Endothelial cell of umbilical vein (primary cell): ENCODE measurements around the gene EPHA8. TPM values are rescaled to one million over a fixed set of nuclear protein-coding genes. Genes with fewer than 3 reads are reported as not detected.

ENCODE experiments used
- Bru-seq: library from RNA; stranded (reverse); fragments of 400-500 nt; gene quantifications from one replicate; lab custom pipeline; 2021; lab: Mats Ljungman, UMichigan
- BruChase-seq, 2 experiments: library from RNA; stranded (reverse); fragments of 400-500 nt; gene quantifications; one replicate each; lab custom pipeline; 2021; lab: Mats Ljungman, UMichigan
- BruUV-seq: library from RNA; stranded (reverse); fragments of 400-500 nt; replicated peaks from 2 replicates; lab custom pipeline; 2021; lab: Mats Ljungman, UMichigan
- CTCF ChIA-PET: fragments of 300-600, 350-600 bp; sonication (Branson Sonifier 250); formaldehyde crosslinking; loops from one replicate; lab custom pipeline; 2021; ENCODE audit warnings: antibody characterized with exemption, inconsistent platforms; lab: Charles Lee
- POLR2A ChIA-PET: fragments of 300-600, 350-600 bp; sonication (Branson Sonifier 250); formaldehyde crosslinking; loops from one replicate; lab custom pipeline; 2021; ENCODE audit warnings: antibody characterized with exemption, inconsistent platforms; lab: Charles Lee
- DNase-seq: peaks from one replicate; pipeline ENCODE4 v3.0.0-alpha.2; 2011; ENCODE audit warnings: low read depth, low spot score
- FAIRE-seq: peaks from 2 replicates; lab custom pipeline; 2011; peaks lifted over from hg19 to GRCh38; lab: Jason Lieb, UNC
- H2AFZ ChIP-seq: 2 replicates; pipeline ENCODE4 v1.6.0; 2012; ENCODE audit warnings: low read depth, low read length, control low read depth, inconsistent platforms
- H3K27ac ChIP-seq: 2 replicates; pipeline ENCODE4 v1.5.1; 2011; ENCODE audit warnings: low read depth, mild to moderate bottlenecking, control low read depth, low read length, moderate library complexity; ENCODE audit not compliant: insufficient read depth
- H3K27me3 ChIP-seq, 2 experiments: 2 replicates each; pipeline versions ENCODE4 v1.6.0 to v1.6.1; 2011; ENCODE audit warnings: low read length in 2 of 2, mixed read lengths in 1 of 2; ENCODE audit not compliant: control insufficient read depth in 2 of 2, insufficient read depth in 2 of 2
- H3K36me3 ChIP-seq, 2 experiments: 2 replicates in 1 of 2; 3 replicates in 1 of 2; pipeline ENCODE4 v1.5.1; 2011; ENCODE audit warnings: low read length in 2 of 2, mild to moderate bottlenecking in 1 of 2, moderate library complexity in 1 of 2; ENCODE audit not compliant: control insufficient read depth in 2 of 2, insufficient read depth in 2 of 2; ENCODE audit errors: extremely low read depth in 1 of 2
- H3K4me1 ChIP-seq: 3 replicates; pipeline ENCODE4 v1.5.1; 2011; ENCODE audit warnings: mild to moderate bottlenecking, low read length; ENCODE audit not compliant: control insufficient read depth, insufficient read depth; ENCODE audit errors: extremely low read depth
- H3K4me2 ChIP-seq: 2 replicates; pipeline ENCODE4 v1.6.1; 2011; ENCODE audit warnings: low read length, control low read depth, mixed read lengths; ENCODE audit not compliant: insufficient read depth
- H3K4me3 ChIP-seq, 3 experiments: fragments of 200-600 bp in 1 of 3; sonication (generic), shearing (Covaris generic) in 1 of 3; replicated peaks in 1 of 3; 2 replicates each; pipeline ENCODE4 v1.5.1; 2011 to 2016; ENCODE audit warnings: control low read depth in 3 of 3, low read length in 3 of 3, mild to moderate bottlenecking in 2 of 3, inconsistent platforms in 1 of 3, low read depth in 1 of 3, moderate library complexity in 1 of 3; ENCODE audit not compliant: insufficient read depth in 1 of 3
- H3K79me2 ChIP-seq: 2 replicates; pipeline ENCODE4 v1.6.0; 2012; ENCODE audit warnings: low read length, inconsistent platforms; ENCODE audit not compliant: control insufficient read depth, insufficient read depth
- H3K9ac ChIP-seq: replicated peaks from 2 replicates; pipeline ENCODE3; 2011; ENCODE audit warnings: low read length, control low read depth; ENCODE audit not compliant: insufficient read depth; ENCODE audit errors: extremely low read depth
- H3K9me1 ChIP-seq: replicated peaks from 3 replicates; pipeline ENCODE4 v1.6.0; 2011; ENCODE audit warnings: mild to moderate bottlenecking, low read length; ENCODE audit not compliant: control insufficient read depth, insufficient read depth; ENCODE audit errors: extremely low read depth
- H3K9me3 ChIP-seq: replicated peaks from 2 replicates; pipeline ENCODE4 v1.5.1; 2012; ENCODE audit warnings: low read length, inconsistent platforms; ENCODE audit not compliant: control insufficient read depth, insufficient read depth
- H4K20me1 ChIP-seq: replicated peaks from 2 replicates; pipeline ENCODE3; 2011; ENCODE audit warnings: mild to moderate bottlenecking, low read length; ENCODE audit not compliant: control insufficient read depth, insufficient read depth; ENCODE audit errors: extremely low read depth
- CTCF ChIP-seq, 2 donors: IDR thresholded peaks; 1 replicate in 1 of 2; 2 replicates in 1 of 2; pipeline ENCODE4 v1.5.1; 2011; ENCODE audit warnings: low read length in 2 of 2, mild to moderate bottlenecking in 2 of 2, moderate library complexity in 2 of 2, control low read depth in 1 of 2, inconsistent platforms in 1 of 2, low read depth in 1 of 2; ENCODE audit not compliant: insufficient read depth in 1 of 2; ENCODE audit errors: extremely low read depth in 1 of 2
- EZH2 ChIP-seq: IDR thresholded peaks from 2 replicates; pipeline ENCODE4 v1.6.1; 2012; ENCODE audit warnings: borderline replicate concordance, low read depth, mild to moderate bottlenecking, moderate library complexity, low read length, inconsistent platforms; ENCODE audit not compliant: severe bottlenecking
- FOS ChIP-seq: IDR thresholded peaks from 2 replicates; pipeline ENCODE4 v1.6.1; 2011; ENCODE audit warnings: mild to moderate bottlenecking, low read length, moderate library complexity, borderline replicate concordance; ENCODE audit not compliant: insufficient read depth
- GATA2 ChIP-seq: IDR thresholded peaks from 2 replicates; pipeline ENCODE4 v1.7.0; 2011; ENCODE audit warnings: low read depth, mild to moderate bottlenecking, moderate library complexity, mixed read lengths, low read length; ENCODE audit not compliant: insufficient read length, insufficient read depth
- JUN ChIP-seq: IDR thresholded peaks from 2 replicates; pipeline ENCODE4 v1.6.1; 2011; ENCODE audit warnings: borderline replicate concordance, low read depth; ENCODE audit not compliant: insufficient read length, insufficient read depth
- MAX ChIP-seq: IDR thresholded peaks from 2 replicates; pipeline ENCODE4 v1.6.1; 2011; ENCODE audit not compliant: insufficient read depth, insufficient read length
- MYC ChIP-seq: IDR thresholded peaks from one replicate; pipeline ENCODE4 v1.6.1; 2011; ENCODE audit warnings: mild to moderate bottlenecking, low read depth, low read length
- POLR2A ChIP-seq: IDR thresholded peaks from 2 replicates; pipeline ENCODE4 v1.6.1; 2012; ENCODE audit warnings: low read depth, mild to moderate bottlenecking, control low read depth, low read length
- POLR2AphosphoS5 ChIP-seq: IDR thresholded peaks from 2 replicates; pipeline ENCODE4 v1.6.1; 2012; ENCODE audit warnings: low read depth, mild to moderate bottlenecking, control low read depth, low read length, moderate library complexity; ENCODE audit not compliant: insufficient read depth
- dilution Hi-C: fragments of 300-500 bp; cut with MboI; formaldehyde crosslinking; loops from one replicate; pipeline ENCODE4 v1.15.0; 2019; ENCODE audit warnings: low sequenced_read_pairs; ENCODE audit not compliant: extremely low pct_ligation_motif_present
- intact Hi-C: fragments of 100-400 bp; cut with micrococcal nuclease; formaldehyde crosslinking; loops from one replicate; pipeline ENCODE4 v1.10.0; 2022
- long read RNA-seq: library from polyadenylated mRNA; stranded (forward); transcript quantifications from one replicate; pipeline ENCODE4 v2.0.0, GENCODE V29; 2021
- polyA minus RNA-seq, 3 experiments: library from RNA; depleted of rRNA, polyadenylated mRNA; stranded (reverse); fragments of >200 nt; gene quantifications; 1 replicate in 1 of 3; 2 replicates in 2 of 3; pipeline ENCODE4 v1.2.3, GENCODE V29; 2011
- polyA plus RNA-seq, 4 experiments: library from polyadenylated mRNA; depleted of rRNA in 3 of 4; stranded (reverse) in 3 of 4; unstranded in 1 of 4; fragments of >200 nt; gene quantifications; 2 replicates each; pipeline versions ENCODE4 v1.2.1 to v1.2.3, GENCODE V29; 2011 to 2012; ENCODE audit warnings: missing spikeins in 1 of 4
- total RNA-seq: library from RNA; stranded (reverse); gene quantifications from 2 replicates; pipeline ENCODE4 v1.2.3, GENCODE V29; 2021

EPHA8 gene
- total RNA-seq: not detected in 2 replicates
- polyA plus RNA-seq: not detected in 2 replicates
- polyA plus RNA-seq (2011; cell fraction: cytosol; rRNA removed): not detected in 2 replicates
- polyA plus RNA-seq (2011; cell fraction: nucleus; rRNA removed): not detected in 2 replicates
- polyA plus RNA-seq (2012): not detected in 2 replicates
- polyA minus RNA-seq: not detected in 2 replicates
- not detected for polyA minus RNA-seq (2011; cell fraction: cytosol; rRNA and poly(A)+ RNA removed)
- polyA minus RNA-seq (2011; cell fraction: nucleus; rRNA and poly(A)+ RNA removed): not detected in 2 replicates
- not detected for Bru-seq, nascent RNA
- BruChase-seq, experiment 1, labeled RNA remaining after a 6-hour chase: percentile 3 among the genes with signal in this experiment
- BruChase-seq, experiment 2, labeled RNA remaining after a 2-hour chase: not detected
- long read RNA-seq: 0 reads

GRCh38 chr1:22562584-22563583, at the start of gene EPHA8:
Gene EPHA8 (plus strand): TSS chr1:22563489. CDS start chr1:22563636, 147 bp downstream.
- H3K4me2 ChIP-seq: no peak within 1 kb of the TSS
- H3K27ac ChIP-seq: no peak within 1 kb of the TSS
- H3K9me1 ChIP-seq: no peaks in the 10 kb centered on the region
- no peak for TF ChIP-seq MYC
- TF ChIP-seq EZH2: peak; percentile 87
- ChIA-PET POLR2A (no interaction called here), CTCF (no interaction called here)
- no peaks in the 10 kb centered on the region for H3K36me3 ChIP-seq
- H4K20me1 ChIP-seq: no peaks in the 10 kb centered on the region
- dilution Hi-C loops: no loop called here
- H3K9ac ChIP-seq: no peak within 1 kb of the TSS
- H2AFZ ChIP-seq: no peak within 1 kb of the TSS
- H3K4me3 ChIP-seq: no peak within 1 kb of the TSS
- no peaks in the 10 kb centered on the region for H3K9me3 ChIP-seq
- H3K4me1 ChIP-seq: no peaks in the 10 kb centered on the region
- no TSS peak for BruUV-seq
- H3K27me3 ChIP-seq: peaks cover 35 to 51% of the 10 kb centered on the region in 2 experiments
- DNase-seq: no peak
- H3K79me2 ChIP-seq: no peaks in the 10 kb centered on the region
- no peak for FAIRE-seq
- intact Hi-C loops: loop anchor here (10.0 kb wide), 1 partner anchor 138 kb away; no protein-coding TSS in a partner anchor

- no peaks in the 10 kb centered on the region for H4K20me1 ChIP-seq
- H3K27me3 ChIP-seq: no peaks in the 10 kb centered on the region
- H3K79me2 ChIP-seq: no peaks in the 10 kb centered on the region
- no peak overlapping the region for H3K9ac ChIP-seq
- POLR2A ChIA-PET: no interaction called here
- DNase-seq: no peak
- H3K4me2 ChIP-seq: no peak overlapping the region
- no peak overlapping the region for H2AFZ ChIP-seq
- H3K4me1 ChIP-seq: no peaks in the 10 kb centered on the region
- H3K4me3 ChIP-seq: no peak overlapping the region
- TF ChIP-seq JUN (no peak), POLR2AphosphoS5 (no peak), POLR2A (no peak), MAX (no peak), CTCF (IDR thresholded peaks at IDR 0.05; ENCODE audit: extremely low read depth in 1 of 2, insufficient read depth in 1 of 2, low read depth in 1 of 2, low read length in 2 of 2) (no peak), FOS (no peak), MYC (no peak), EZH2 (no peak), GATA2 (no peak)
- CTCF ChIA-PET: no interaction called here
- intact Hi-C loops: no loop called here
- peaks cover 17 to 39% of the 10 kb centered on the region in 2 experiments for H3K36me3 ChIP-seq
- dilution Hi-C loops: no loop called here
- no TSS peak for BruUV-seq
- H3K9me3 ChIP-seq: no peaks in the 10 kb centered on the region
- FAIRE-seq: no peak
- H3K9me1 ChIP-seq: no peaks in the 10 kb centered on the region
- H3K27ac ChIP-seq: no peak overlapping the region
Measured at GRCh38 chr1:22516906-22517571, 46.2 kb upstream of the EPHA8 start.
